OCI-LY1 (cell line): ENCODE measurements around the gene NUP188.

Source experiments
- CTCF ChIP-seq: fragments of 200-600 bp; sonication (generic), shearing (Covaris generic); IDR thresholded peaks from 2 replicates; pipeline ENCODE4 v1.5.1; 2017; ENCODE audit warnings: mild to moderate bottlenecking, antibody characterized with exemption, low read length, moderate library complexity, mixed read lengths
- EZH2 ChIP-seq: fragments of 200-600 bp; sonication (generic), shearing (Covaris generic); IDR thresholded peaks from 2 replicates; pipeline ENCODE4 v1.8.0; 2017; ENCODE audit warnings: borderline replicate concordance, mixed run types, mild to moderate bottlenecking, antibody characterized with exemption, low read length, moderate library complexity, mixed read lengths

DNA sequence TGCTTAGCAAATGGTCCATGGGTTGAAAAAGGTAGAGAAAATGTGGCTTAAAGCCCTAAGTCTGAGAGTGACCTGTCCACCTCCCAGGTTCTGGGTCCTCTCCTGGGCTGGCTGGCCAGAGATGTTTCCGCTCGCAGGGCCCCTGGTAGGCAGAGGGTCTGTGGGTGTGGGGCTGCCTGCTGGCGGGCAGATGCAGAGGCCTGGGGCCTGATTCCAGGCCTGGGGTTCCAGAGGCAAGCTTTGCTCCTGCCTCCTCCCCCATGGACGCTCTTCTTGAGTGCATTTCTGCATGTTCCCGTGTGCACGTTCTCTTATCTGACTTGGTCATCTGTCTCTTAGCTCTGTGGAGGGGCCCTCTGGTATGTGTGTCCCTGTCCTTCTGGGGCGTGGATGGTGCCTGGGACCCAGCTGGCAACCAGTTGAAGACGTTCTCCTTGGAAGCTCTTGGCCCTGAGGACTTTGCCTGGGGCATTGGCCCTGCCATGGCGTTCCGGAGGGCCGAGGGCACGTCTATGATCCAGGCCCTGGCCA, 92.7 kb downstream of the NUP188 start:
- TF ChIP-seq CTCF (no peak), EZH2 (no peak)
